K562 (cell line): Measurements from ENCODE around the gene MMP28. TPM values are rescaled to one million over a fixed set of nuclear protein-coding genes. Genes with fewer than 3 reads are reported as not detected.

Experiments used
- CBX3 ChIP-seq, 2 experiments: IDR thresholded peaks; 1 replicate in 1 of 2; 2 replicates in 1 of 2; pipeline ENCODE4 v1.6.1; 2012; ENCODE audit warnings: inconsistent platforms in 2 of 2, low read length in 2 of 2, borderline replicate concordance in 1 of 2, control low read depth in 1 of 2
- CTCF ChIP-seq, 3 experiments: IDR thresholded peaks in 2 of 3; conservative IDR thresholded peaks in 1 of 3; 2 replicates each; pipeline ENCODE4 v1.5.1; 2011 to 2012; ENCODE audit warnings: low read length in 3 of 3, mild to moderate bottlenecking in 3 of 3, control low read depth in 2 of 3, improper control_type of control experiment in 1 of 3, inconsistent platforms in 1 of 3, low read depth in 1 of 3, mixed read lengths in 1 of 3, moderate library complexity in 1 of 3; ENCODE audit not compliant: insufficient read depth in 2 of 3
- ESRRA ChIP-seq: fragments of 450-650 bp; IDR thresholded peaks from 2 replicates; pipeline ENCODE4 v1.6.1; 2014; ENCODE audit warnings: low read depth, mild to moderate bottlenecking, moderate library complexity, borderline replicate concordance
- FOXK1 ChIP-seq: sonication (generic); formaldehyde crosslinking; IDR thresholded peaks from 2 replicates; pipeline ENCODE4 v1.8.0; 2022; ENCODE audit warnings: missing genetic modification reagents, mild to moderate bottlenecking, borderline replicate concordance
- FOXM1 ChIP-seq, 2 experiments: fragments of 450-650 bp in 1 of 2; sonication (generic) in 1 of 2; formaldehyde crosslinking in 1 of 2; IDR thresholded peaks; 2 replicates each; pipeline versions ENCODE4 v1.6.1 to v1.9.0; 2017 to 2022; ENCODE audit warnings: low read depth in 2 of 2, mild to moderate bottlenecking in 2 of 2, missing genetic modification reagents in 1 of 2, moderate library complexity in 1 of 2
- HMBOX1 ChIP-seq: sonication (generic); IDR thresholded peaks from 2 replicates; pipeline ENCODE4 v1.6.1; 2016
- MYNN ChIP-seq, 2 experiments: sonication (generic); formaldehyde crosslinking in 1 of 2; IDR thresholded peaks; 2 replicates each; pipeline versions ENCODE4 v1.5.0 to v1.6.1; 2016 to 2020; ENCODE audit warnings: antibody characterized with exemption in 1 of 2, missing genetic modification reagents in 1 of 2
- NFATC3 ChIP-seq: fragments of 450-650 bp; IDR thresholded peaks from 2 replicates; pipeline ENCODE4 v1.6.1; 2017; ENCODE audit warnings: mild to moderate bottlenecking
- TAF7 ChIP-seq: fragments of 450-650 bp; IDR thresholded peaks from 2 replicates; pipeline ENCODE4 v1.6.1; 2016; ENCODE audit warnings: missing genetic modification characterization, missing compliant biosample characterization
- TAL1 ChIP-seq: fragments of 450-650 bp; IDR thresholded peaks from 2 replicates; pipeline ENCODE4 v1.6.1; 2016; ENCODE audit warnings: mild to moderate bottlenecking
- TBP ChIP-seq: optimal IDR thresholded peaks from 2 replicates; pipeline ENCODE3; 2011; ENCODE audit warnings: low read depth, low read length, improper control_type of control experiment
- TSC22D4 ChIP-seq: fragments of 450-650 bp; IDR thresholded peaks from 2 replicates; pipeline ENCODE4 v1.6.1; 2016; ENCODE audit warnings: missing genetic modification characterization, missing biosample characterization, control low read depth
- UBTF ChIP-seq, 2 experiments: IDR thresholded peaks; 2 replicates each; pipeline ENCODE4 v1.6.1; 2012; ENCODE audit warnings: improper control_type of control experiment in 2 of 2, low read depth in 2 of 2, low read length in 2 of 2, borderline replicate concordance in 1 of 2
- ZFP36 ChIP-seq: fragments of 150-350 bp; IDR thresholded peaks from 2 replicates; pipeline ENCODE4 v1.6.1; 2018; ENCODE audit warnings: low read length, low read depth; ENCODE audit not compliant: partially characterized antibody
- ZNF282 ChIP-seq: sonication (generic); formaldehyde crosslinking; IDR thresholded peaks from 2 replicates; pipeline ENCODE4 v1.8.1; 2023; ENCODE audit warnings: missing genetic modification reagents
- ZNF384 ChIP-seq: IDR thresholded peaks from 2 replicates; pipeline ENCODE4 v1.6.1; 2012; ENCODE audit warnings: low read depth, low read length, improper control_type of control experiment
- ZNF57 ChIP-seq: fragments of 450-650 bp; formaldehyde crosslinking; IDR thresholded peaks from 2 replicates; pipeline ENCODE4 v1.4.0; 2020; ENCODE audit warnings: mild to moderate bottlenecking, moderate library complexity
- ZNF76 ChIP-seq: fragments of 250-450 bp; sonication (Bioruptor Pico); IDR thresholded peaks from 2 replicates; pipeline ENCODE4 v1.4.0; 2020; ENCODE audit warnings: mild to moderate bottlenecking, moderate library complexity, borderline replicate concordance
- polyA plus RNA-seq, 8 experiments: library from polyadenylated mRNA; depleted of rRNA in 4 of 8; stranded (reverse) in 5 of 8; unstranded in 3 of 8; fragments of >200 nt; fragmentation: Nextera tagmentation in 2 of 8; fragmentation: Illumina TruSeq in 1 of 8; extraction: Ambion mirVana in 2 of 8; extraction: Trizol in 1 of 8; gene quantifications; 2 replicates each; pipeline versions ENCODE4 v1.2.1 to v1.2.3, GENCODE V29; 2011 to 2014; ENCODE audit warnings: inconsistent platforms in 1 of 8, missing spikeins in 1 of 8
- total RNA-seq, 7 experiments: library from RNA; depleted of rRNA in 6 of 7; stranded (reverse); fragments of >200 nt in 6 of 7; fragmentation: Illumina TruSeq in 2 of 7; extraction: Trizol in 2 of 7; gene quantifications; 2 replicates each; pipeline versions ENCODE4 v1.2.1 to v1.2.3, GENCODE V29; 2011 to 2021; ENCODE audit warnings: low replicate concordance in 1 of 7

MMP28 gene
- total and polyA plus RNA-seq, 9 of the 15 experiments (the other 6 are each of a cell fraction or from before 2014, with no cell fraction given) = not detected

- TF ChIP-seq ESRRA (peak; percentile 79; the same call in 1 of the 2 replicates), ZNF57 (no peak), TBP (peak; percentile 31), UBTF (IDR thresholded peaks at IDR 0.05; ENCODE audit: borderline replicate concordance in 1 of 2, low read depth in 2 of 2, low read length in 2 of 2) (0 out of 4 replicates have a peak, but pooled peaks of 1 of the 2 experiments have one; percentile 63), MYNN (IDR thresholded peaks at IDR 0.05) (no peak), MYNN (CRISPR knock-in tag; IDR thresholded peaks at IDR 0.05) (no peak), TAL1 (no peak), CTCF (IDR thresholded peaks at IDR 0.05 in 2 of 3, conservative IDR thresholded peaks at IDR 0.05 in 1 of 3; ENCODE audit: insufficient read depth in 2 of 3, low read depth in 1 of 3, low read length in 3 of 3) (peak; percentile 93 to 99 (median 98)), TSC22D4 (tag) (no peak), FOXK1 (CRISPR knock-in tag) (no peak), HMBOX1 (peak; percentile 59), ZNF282 (CRISPR knock-in tag) (no peak), ZNF384 (peak; percentile 69), NFATC3 (0 out of 2 replicates have a peak, but pooled peaks have one; percentile 17), FOXM1 (IDR thresholded peaks at IDR 0.05; ENCODE audit: low read depth) (peak; percentile 54), FOXM1 (CRISPR knock-in tag; IDR thresholded peaks at IDR 0.05; ENCODE audit: low read depth) (no peak), ZNF76 (no peak), ZFP36 (peak; percentile 30), TAF7 (tag) (no peak), CBX3 (IDR thresholded peaks at IDR 0.05; ENCODE audit: borderline replicate concordance in 1 of 2, low read length in 2 of 2) (peak in 1 of 2 experiments; percentile 57; a peak in 1 of 3 replicates)
- TF ChIP-seq, all 486 proteins: peak for 30
Measured at GRCh38 chr17:35804658-35805192, 9.3 kb upstream of the MMP28 start (continued).
